ENCODE measurements around the gene OR10D3. TPM values are rescaled to one million over a fixed set of nuclear protein-coding genes. Genes with fewer than 3 reads are reported as not detected.

The OR10D3 gene
- total RNA-seq, 1 experiment from 2014 or later, result not detected

GRCh38 chr11:124152770-124153407 lies 30.3 kb upstream of the OR10D3 start:
- CTCF ChIA-PET, result no interaction called here
- TF ChIP-seq CTCF (IDR thresholded peaks at IDR 0.05; ENCODE audit: unreplicated experiment), result no peak

GRCh38 chr11:124153821-124154220 lies 29.3 kb upstream of the OR10D3 start:
- CTCF ChIA-PET, result no interaction called here
- H3K4me3 Mint-ChIP-seq (ENCODE audit: low read depth, unreplicated experiment), result no peak overlapping the region

More at GRCh38 chr11:124152770-124153407, 30.3 kb upstream of the OR10D3 start:
- no peak overlapping the region for H3K27ac Mint-ChIP-seq (ENCODE audit: unreplicated experiment)
- H3K4me1 Mint-ChIP-seq (ENCODE audit: low read depth, unreplicated experiment), result no peaks in the 10 kb centered on the region
- no peaks in the 10 kb centered on the region for H3K27me3 Mint-ChIP-seq (ENCODE audit: unreplicated experiment)
- intact Hi-C loops (cut with micrococcal nuclease; ENCODE audit: unreplicated experiment), result no loop called here
- BruUV-seq (replicated peaks), result no TSS peak
- no peaks in the 10 kb centered on the region for H3K36me3 Mint-ChIP-seq (ENCODE audit: insufficient read depth, unreplicated experiment)
- H3K4me3 Mint-ChIP-seq (ENCODE audit: low read depth, unreplicated experiment), result no peak overlapping the region
- H3K9me3 Mint-ChIP-seq (ENCODE audit: low read depth, unreplicated experiment), result peaks cover 2% of the 10 kb centered on the region
- DNase-seq, result no peak

GRCh38 chr11:124159481-124159880 lies 23.7 kb upstream of the OR10D3 start:
- no peak for TF ChIP-seq CTCF (IDR thresholded peaks at IDR 0.05; ENCODE audit: unreplicated experiment)
- DNase-seq, result no peak
- no peak overlapping the region for H3K27ac Mint-ChIP-seq (ENCODE audit: unreplicated experiment)
- H3K4me3 Mint-ChIP-seq (ENCODE audit: low read depth, unreplicated experiment), result no peak overlapping the region
- no peaks in the 10 kb centered on the region for H3K9me3 Mint-ChIP-seq (ENCODE audit: low read depth, unreplicated experiment)
- H3K4me1 Mint-ChIP-seq (ENCODE audit: low read depth, unreplicated experiment), result no peaks in the 10 kb centered on the region
- no peaks in the 10 kb centered on the region for H3K27me3 Mint-ChIP-seq (ENCODE audit: unreplicated experiment)
- intact Hi-C loops (cut with micrococcal nuclease; ENCODE audit: unreplicated experiment), result no loop called here
- H3K36me3 Mint-ChIP-seq (ENCODE audit: insufficient read depth, unreplicated experiment), result no peaks in the 10 kb centered on the region
- CTCF ChIA-PET, result no interaction called here
- BruUV-seq (replicated peaks), result no TSS peak

More at GRCh38 chr11:124153821-124154220, 29.3 kb upstream of the OR10D3 start:
- no TSS peak for BruUV-seq (replicated peaks)
- H3K9me3 Mint-ChIP-seq (ENCODE audit: low read depth, unreplicated experiment), result no peaks in the 10 kb centered on the region
- H3K4me1 Mint-ChIP-seq (ENCODE audit: low read depth, unreplicated experiment), result no peaks in the 10 kb centered on the region
- no peaks in the 10 kb centered on the region for H3K27me3 Mint-ChIP-seq (ENCODE audit: unreplicated experiment)
- no peak for DNase-seq
- H3K36me3 Mint-ChIP-seq (ENCODE audit: insufficient read depth, unreplicated experiment), result no peaks in the 10 kb centered on the region
- no peak for TF ChIP-seq CTCF (IDR thresholded peaks at IDR 0.05; ENCODE audit: unreplicated experiment)
- intact Hi-C loops (cut with micrococcal nuclease; ENCODE audit: unreplicated experiment), result no loop called here
- H3K27ac Mint-ChIP-seq (ENCODE audit: unreplicated experiment), result no peak overlapping the region

- no TSS peak for BruUV-seq (replicated peaks)
- intact Hi-C loops (cut with micrococcal nuclease; ENCODE audit: unreplicated experiment), result no loop called here
- no peak for TF ChIP-seq CTCF (IDR thresholded peaks at IDR 0.05; ENCODE audit: unreplicated experiment)
These were observed 22.2 kb upstream of the OR10D3 start for GRCh38 chr11:124160986-124161385.

More at GRCh38 chr11:124160986-124161385, 22.2 kb upstream of the OR10D3 start:
- CTCF ChIA-PET, result no interaction called here
- no peaks in the 10 kb centered on the region for H3K36me3 Mint-ChIP-seq (ENCODE audit: insufficient read depth, unreplicated experiment)
- no peaks in the 10 kb centered on the region for H3K9me3 Mint-ChIP-seq (ENCODE audit: low read depth, unreplicated experiment)
- no peaks in the 10 kb centered on the region for H3K27me3 Mint-ChIP-seq (ENCODE audit: unreplicated experiment)
- no peak overlapping the region for H3K4me3 Mint-ChIP-seq (ENCODE audit: low read depth, unreplicated experiment)
- H3K27ac Mint-ChIP-seq (ENCODE audit: unreplicated experiment), result no peak overlapping the region
- no peaks in the 10 kb centered on the region for H3K4me1 Mint-ChIP-seq (ENCODE audit: low read depth, unreplicated experiment)
- DNase-seq, result no peak

Data from Calu3 (cell line).